DMS79 (cell line): ENCODE data around the gene UVSSA.
"Not testable (repeated sequence)": the region's sequence is repeated elsewhere in the genome, so short reads cannot be mapped to it uniquely, and the experiment has no call there.

Experiments
- DNase-seq: peaks from one replicate; lab custom pipeline; 2025; lab: John Stamatoyannopoulos, UW

UVSSA gene

DNA sequence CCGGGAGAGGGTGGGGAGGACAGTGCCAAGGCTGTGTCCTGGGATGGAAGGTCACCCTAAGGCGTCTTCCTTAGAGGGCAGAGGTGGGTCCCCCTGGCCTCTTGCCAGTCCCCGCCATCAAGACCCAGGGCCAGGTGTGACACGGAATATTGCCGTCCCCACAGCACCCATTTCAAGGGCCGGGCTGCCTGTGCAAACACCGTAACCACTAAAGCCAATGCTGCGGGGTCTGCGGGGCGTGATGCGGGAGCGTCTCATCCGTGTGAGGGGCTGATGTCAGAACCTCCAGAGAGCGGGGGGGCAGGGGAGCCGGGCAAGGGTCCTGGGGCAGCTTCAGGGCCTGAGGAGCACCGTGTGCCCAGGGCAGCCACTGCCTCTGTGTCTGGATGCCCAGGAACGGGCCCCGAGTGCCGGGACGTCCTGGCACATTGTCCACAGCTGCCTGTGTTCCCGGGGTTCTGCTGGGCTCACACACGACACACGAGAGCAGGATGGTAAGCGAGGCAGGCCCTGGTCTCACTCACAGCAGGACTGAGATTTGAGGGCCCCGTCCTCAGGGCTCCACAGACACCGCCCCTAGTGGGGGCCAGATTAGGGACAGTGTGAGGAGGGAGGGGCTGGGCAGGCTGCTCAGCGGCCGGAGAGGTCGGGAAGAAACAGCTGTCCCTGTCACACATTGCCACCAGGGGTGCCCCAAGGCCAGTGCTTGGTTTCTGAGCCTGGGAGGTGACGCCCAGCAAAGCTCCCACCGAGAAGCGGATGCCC, 30.0 kb downstream of the UVSSA start:
- no peak for DNase-seq

DNA sequence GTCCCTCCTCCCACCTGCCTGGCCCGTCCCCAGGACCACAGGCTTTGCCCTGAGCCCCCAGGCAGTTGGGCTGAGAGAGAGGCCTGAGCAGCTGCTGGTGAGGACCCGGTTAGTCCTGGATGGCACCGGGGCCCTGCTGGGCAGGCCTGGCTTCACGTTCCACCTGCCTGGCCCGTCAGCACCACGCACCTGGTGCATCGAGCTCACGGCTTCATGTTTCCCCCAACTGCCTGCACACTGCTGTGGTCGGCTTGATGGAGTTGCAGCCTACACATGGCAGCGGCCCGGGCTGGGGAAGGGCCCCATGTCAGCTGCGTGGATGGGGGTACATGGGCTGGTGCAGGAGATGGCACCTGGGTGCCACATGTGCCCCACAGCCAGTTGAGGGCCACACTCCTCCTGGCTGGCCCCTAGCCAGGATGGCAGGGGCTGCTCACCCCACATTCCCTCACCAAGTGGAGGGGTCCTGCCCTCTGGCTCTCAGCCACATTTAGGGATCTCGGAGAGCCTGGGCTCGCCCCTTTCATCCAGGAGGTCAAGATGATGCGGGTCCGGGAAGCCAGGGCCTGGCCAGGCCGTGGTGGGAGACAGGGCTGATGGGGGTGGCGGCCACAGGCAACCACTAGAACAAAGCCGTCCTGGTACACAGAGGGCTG, 30.7 kb downstream of the UVSSA start:
- no peak for DNase-seq

DNA sequence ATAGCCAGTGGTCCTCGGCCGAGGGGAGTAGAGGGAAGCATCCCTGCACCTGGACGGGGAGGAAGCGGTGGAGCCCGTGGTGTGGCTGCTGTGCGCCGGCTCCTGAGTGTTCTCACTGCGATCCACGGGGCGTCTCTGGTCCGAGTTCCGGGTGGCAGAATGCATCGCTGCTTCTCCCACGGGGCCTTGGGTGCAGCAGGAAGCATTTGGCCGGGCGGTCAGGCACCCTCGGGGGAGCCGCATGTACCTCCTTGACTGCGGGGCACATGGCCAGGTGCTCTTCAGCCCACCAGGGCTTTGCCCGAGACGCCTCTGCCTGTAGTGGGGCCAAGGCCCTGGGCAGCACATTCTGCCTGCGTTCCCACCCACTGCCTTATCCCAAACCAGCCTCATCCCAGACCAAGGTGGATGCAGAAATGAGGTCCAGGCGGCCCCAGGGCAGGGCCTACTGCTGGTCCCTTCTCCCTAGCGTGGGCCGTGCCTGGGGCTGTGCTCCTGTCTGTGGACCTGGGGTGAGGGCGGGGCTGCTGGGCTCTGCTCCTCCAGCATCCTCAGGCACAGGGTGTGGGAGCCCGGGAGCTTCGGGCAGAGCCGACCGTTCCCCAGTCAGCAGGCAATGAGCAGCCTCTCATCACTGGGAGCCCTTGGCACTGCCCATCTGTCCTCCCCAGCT, 31.7 kb downstream of the UVSSA start:
- no peak for DNase-seq

DNA sequence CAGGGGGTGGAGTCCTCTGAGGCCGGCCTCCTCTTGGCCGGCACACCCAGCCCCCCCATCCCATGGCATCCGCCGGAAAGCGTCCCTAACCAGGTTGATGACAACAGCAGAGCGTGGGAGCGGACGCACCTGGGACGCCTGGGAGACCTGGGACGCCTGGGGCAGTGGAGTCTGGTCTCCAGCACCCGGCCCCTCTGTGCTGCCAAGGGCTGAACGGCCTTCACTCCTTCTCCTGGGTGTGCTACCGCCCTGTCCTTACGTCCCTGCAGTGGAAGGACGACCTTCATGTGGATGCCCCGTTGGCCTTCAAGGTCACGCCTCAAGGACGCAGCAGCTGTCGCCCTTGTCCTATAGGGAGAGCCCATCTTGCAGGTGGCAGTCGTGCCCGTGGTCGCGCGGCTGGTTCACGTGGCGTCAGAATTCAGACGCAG, 32.4 kb downstream of the UVSSA start:
- no peak for DNase-seq

DNA sequence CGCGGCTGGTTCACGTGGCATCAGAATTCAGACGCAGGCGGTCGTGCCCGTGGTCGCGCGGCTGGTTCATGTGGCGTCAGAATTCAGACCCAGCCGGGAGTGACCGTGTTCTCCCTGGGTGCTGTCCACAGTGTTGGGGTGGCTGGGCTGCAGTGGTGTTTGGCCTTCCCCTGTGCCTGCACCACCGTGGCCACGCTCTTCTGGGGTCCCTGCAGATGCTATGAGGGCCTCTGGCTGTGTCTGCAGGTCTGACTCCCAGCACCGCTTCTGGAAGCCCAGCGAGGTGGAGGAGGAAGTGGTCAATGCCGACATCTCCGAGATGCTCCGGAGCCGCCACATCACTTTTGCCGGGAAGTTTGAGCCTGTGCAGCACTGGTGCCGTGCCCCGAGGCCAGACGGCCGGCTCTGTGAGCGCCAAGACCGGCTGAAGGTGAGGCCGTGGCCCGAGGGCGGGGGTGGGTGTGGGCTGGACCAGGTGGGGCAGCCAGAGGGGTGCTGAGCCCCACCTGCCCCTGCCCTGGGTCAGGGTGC, 32.9 kb downstream of the UVSSA start:
- no peak for DNase-seq

DNA sequence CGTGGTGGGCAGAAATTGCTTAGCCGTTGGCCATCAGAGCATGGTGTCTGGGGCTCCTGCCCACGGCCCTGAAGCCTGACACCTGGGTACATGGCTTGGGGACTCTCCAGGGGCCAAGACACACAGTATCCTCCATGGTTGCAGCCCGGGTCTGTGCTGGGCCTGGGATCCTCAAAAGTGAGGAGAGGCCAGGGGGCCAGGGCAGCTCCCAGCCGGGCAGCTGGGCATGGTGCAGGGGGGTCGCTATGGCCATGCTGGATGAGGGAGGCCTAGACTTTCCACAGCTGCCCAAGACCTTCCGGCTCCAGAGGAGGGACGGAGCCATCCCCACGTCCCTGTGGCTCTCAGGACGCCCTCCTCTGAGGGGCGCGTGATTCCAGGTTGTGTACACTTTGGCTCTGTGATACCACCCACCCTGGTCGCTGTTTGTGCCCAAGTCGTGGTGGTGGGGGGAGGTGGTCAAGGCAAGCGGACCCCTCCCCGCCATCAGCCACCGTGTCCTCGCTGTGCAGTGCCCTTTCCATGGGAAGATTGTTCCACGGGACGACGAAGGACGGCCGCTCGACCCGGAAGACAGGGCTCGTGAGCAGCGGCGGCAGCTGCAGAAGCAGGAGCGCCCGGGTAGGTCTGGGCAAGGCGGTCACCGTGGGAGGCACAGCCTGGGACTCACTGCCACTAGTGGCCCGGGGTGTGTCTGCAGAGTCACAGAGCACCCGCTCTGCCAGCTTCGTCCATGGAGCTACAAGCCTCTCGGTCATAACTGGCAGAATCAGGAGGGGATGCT, 33.6 kb downstream of the UVSSA start:
- DNase-seq = no peak

DNA sequence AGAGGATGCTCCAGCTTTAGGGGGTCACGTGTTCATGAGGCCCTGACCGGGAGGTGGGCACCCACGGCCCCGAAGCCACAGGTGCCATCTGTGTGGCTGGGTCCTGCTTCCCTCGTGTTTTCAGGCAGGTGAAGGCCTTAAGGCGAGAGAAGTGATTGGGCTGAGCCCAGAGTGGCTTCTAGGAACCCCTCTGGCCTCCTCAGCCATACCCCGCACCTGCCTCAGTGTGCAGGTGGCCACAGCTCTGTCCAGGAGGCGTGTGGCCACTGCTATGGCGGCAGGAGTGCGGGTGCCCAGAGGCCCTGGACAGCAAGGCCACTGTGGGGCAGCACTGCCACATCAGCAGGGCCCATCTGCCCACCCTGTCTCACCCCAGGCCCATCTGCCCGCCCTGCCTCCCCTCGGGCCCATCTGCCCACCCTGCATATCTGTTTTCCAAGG, 34.2 kb downstream of the UVSSA start:
- no peak for DNase-seq

DNA sequence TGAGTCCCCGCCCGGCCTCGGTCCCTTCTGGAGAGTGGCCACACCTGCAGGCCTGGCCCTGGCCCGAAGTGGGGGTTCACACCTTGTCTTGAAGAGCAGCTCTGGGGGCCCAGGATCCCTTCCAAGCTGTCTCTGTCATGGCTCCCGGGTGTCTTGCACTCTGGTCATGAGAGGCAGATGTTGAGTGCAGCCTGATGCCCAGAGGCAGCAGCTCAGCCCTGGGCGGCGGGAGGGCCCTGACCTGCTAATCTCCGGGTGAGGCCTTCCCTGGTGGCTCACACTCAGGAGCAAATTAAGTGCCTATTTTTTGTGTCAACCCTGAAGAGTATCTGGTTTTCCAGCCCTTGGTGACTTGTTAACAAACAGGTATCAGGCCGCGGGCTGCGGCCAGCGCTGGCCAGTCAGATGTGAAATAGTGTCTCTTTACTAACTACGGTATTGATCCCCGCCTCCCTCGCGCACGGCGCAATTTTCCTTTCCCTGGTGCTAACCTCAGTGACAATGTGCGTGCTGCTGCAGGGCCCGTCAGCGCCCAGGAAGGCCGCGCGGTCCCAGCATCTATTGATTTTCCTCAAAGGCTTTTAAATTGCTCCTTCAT, 35.0 kb downstream of the UVSSA start:
- no peak for DNase-seq

DNA sequence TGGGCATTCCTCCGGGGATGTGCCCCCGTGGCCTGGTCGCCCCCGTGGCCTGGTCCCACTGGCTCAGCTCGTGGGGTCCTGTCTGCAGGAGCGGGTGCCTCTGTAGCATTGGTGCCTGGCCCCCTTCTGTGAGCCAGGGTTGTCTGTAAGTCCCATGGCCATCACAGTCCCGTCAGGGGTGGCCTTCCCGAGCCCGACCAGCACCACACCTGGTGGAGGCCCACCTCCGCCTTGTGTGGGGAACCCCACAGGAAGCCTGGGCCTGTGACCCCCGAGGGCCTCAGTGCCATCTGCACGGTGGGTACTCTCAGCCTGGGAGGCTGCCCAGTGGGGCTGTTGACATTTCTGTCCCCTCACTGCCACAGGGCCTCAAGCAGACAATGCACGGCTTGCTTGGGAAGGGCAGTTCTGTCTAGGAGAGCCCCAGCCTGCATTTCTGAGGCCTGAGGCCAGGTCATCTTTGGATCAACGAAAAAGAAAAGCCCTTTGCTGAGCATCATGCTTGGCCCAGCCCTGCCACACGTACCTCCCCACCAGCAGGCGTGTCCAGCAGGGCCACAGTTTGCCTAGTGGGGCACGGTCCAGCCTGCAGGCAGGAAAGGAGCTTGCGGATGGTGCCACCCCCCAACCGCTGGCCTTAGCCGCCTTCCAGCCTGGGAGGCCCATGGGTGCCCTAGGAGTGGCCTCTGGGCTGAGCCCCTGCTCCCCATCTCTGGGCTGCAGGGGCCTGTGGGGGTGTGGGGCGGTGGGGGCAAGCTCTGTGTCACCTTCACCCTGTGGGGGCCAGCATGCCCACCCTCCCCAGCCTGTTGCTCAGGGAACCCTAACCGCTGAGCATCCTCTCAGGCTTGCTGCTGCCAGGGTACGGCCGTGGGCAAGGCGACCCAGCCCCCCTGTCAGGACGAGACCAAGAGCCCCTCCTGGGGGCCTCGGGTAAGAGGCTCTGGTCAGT, 36.0 kb downstream of the UVSSA start:
- DNase-seq = no peak

DNA sequence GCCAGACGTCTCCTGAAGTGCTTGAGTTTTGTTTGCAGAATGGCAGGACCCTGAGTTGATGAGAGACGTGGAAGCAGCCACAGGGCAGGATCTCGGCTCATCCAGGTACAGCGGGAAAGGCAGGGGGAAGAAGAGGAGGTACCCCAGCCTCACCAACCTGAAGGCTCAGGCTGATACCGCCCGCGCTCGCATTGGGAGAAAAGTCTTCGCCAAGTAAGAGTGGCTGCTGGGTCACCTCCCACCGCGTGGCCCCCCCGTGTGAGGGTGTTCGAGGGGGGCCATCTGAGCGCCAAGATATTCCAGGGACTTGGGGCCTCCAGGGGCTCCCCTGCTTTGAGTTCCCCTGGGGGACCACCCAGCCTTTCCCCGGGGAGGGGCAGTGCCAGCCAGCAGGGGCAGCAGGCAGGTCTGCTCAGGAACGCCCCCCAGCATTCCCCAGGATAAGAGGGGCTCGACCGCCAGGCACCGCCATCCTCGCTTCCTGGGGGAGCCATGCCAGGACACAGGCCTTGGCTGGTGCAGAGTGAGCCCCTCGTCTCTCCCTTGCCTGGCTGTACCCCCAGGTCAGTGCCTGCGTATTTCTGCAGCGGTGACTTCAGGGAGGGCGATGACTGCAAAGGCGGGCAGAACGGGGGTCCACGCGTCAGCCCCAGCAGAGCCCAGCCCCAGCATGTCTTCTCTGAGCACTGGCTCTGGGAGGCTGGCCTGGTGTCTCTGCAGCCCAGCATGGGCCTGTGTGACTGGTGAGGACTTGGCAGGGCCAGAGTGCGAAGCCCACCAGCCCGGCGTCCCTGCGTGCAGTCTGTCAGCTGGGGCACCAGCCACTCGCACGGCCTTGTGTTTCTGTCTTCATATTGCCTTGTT, 37.0 kb downstream of the UVSSA start:
- no peak for DNase-seq

DNA sequence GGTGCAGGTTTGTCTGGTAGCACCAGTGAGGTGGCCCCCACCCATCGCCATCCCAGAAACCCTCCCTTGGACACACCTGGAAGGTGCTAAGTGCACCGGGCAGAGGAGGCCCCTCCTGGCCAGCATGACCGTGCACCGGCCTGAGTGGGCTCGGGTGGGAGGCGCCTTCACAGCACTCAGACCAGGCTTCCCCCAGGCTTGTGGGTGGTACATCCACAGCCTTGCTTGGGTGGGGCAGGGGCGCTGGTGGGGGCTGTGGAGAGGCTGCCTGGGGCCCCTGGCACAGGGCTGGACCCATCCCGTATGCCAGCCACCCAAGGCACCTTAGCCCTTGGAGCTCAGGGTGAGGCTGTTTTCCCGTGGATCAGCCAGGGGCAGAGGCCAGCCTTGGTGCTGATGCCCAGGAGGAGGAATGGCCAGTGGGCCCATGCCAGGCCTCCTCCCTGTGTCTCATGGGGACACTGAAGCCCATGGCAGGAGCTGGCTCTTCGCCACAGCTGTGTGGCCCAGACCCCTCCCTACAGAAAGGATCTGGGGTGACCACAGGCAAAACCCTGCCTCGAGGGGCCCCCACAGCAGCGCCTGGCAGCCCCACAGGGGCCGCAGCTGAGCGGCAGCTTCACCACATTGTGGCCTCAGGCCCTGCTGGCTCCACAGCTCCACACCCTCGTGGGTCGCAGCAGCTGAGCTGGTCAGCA, 37.8 kb downstream of the UVSSA start:
- DNase-seq = no peak

DNA sequence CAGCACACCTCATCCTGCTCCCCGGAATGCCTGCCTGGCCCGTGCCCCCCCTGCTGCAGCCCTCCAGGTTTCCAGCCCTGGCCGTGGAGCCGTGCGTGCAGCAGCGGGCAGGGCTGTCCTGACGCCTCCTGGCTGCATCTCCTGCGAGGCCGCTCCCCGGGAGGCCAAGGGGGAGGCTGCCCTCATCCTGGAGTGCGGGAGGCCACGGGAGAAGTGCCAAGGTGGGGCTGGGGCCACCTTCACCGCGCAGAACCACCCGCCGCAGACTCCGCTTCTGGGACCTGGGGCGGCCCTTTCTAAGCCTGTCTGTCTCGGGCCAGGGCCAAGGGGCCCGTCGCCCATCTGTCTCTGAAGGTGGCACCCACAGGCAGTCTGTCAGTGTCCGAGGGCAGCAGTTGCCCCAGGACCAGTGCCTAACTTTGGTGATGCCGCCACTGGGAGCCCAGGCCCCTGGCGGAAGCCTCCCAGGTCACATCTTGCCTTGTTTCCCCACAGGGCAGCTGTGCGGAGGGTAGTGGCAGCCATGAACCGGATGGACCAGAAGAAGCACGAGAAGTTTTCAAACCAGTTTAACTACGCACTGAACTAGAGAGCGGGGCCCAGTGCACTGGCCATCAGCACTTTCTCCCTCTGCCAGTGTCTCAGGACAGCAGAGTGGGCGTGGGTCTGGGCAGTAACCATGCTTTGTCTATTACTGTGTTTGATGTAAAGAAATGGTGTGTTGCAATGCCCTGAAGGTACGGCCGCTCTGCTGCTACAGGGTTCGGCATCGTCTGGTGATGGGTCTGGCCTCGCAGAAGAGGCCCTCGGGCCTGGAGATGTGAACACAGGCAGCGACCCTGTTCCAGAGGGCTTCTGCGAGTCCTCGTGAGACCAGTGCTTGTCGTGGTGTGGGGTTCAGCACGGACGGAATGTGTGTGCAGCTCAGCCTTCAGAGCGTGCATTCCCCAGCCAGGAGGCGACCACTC, 38.6 kb downstream of the UVSSA start:
- no peak for DNase-seq

DNA sequence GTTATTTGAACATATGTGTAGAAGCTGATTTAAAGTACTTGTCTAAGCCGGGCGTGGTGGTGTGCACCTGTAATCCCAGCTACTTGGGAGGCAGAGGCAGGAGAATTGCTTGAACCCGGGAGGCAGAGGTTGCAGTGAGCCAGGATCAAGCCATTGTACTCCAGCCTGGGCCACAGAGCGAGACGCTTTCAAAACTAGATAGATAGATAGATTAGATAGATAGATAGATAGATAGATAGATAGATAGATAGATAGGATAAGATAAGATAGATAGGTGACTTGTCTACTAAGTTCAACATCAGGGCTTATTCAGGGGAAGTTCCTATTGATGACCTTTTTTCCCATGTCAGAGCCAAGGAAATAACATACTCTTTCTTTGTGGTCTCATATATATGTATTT, 46.4 kb downstream of the UVSSA start:
- DNase-seq = not testable (repeated sequence)

DNA sequence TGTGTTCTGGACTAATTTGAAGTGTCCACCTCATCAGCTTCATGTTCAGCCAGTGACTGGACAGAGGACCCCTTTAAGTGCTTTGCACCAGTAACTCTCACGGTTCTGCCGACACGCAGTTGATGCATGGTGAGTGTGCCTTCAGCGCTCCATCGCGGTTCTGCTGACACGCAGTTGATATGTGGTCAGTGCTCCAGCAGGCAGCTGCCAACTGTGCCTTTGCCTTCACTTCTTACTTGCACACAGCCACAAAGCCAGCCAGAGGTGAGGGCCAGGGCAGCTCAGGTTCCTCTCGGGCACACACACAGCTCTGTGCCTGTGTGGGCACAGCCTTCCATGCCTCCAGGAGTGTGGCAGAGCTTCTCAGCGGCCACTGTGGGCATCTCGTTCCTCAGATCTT, 46.9 kb downstream of the UVSSA start:
- DNase-seq = no peak

DNA sequence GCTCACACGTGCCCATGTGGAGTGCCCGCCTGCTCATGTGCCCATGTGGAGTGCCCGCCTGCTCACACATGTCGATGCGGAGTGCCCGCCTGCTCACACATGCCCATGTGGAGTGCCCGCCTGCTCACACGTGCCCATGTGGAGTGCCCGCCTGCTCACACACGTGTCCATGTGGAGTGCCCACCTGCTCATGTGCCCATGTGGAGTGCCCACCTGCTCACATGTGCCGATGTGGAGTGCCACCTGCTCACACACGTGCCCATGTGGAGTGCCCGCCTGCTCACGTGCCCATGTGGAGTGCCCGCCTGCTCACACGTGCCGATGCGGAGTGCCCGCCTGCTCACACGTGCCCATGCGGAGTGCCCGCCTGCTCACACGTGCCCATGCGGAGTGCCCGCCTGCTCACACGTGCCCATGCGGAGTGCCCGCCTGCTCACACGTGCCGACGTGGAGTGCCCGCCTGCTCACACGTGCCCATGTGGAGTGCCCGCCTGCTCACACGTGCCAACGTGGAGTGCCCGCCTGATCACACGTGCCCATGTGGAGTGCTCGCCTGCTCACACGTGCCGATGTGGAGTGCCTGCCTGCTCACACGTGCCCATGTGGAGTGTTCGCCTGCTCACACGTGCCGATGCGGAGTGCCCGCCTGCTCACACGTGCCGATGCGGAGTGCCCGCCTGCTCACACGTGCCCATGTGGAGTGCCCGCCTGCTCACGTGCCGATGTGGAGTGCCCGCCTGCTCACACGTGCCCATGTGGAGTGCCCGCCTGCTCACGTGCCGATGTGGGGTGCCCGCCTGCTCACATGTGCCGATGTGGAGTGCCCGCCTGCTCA, 47.8 kb downstream of the UVSSA start:
- DNase-seq = not testable (repeated sequence)

DNA sequence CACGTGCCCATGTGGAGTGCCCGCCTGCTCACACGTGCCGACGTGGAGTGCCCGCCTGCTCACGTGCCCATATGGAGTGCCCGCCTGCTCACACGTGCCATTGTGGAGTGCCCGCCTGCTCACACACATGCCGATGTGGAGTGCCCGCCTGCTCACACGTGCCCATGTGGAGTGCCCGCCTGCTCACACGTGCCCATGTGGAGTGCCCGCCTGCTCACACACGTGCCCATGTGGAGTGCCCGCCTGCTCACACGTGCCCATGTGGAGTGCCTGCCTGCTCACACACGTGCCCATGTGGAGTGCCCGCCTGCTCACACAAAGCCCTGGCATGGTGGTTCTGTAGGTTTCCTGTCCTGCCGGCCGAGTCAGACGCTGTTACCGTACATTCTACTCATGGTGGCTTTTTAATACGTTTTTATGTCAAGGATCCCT, 48.4 kb downstream of the UVSSA start:
- DNase-seq = not testable (repeated sequence)
